ENCODE results near the gene AGAP1.

Gene AGAP1

GRCh38 chr2:236015171-236015570, 521.3 kb downstream of the AGAP1 start:
- TF ChIP-seq CTCF (IDR thresholded peaks at IDR 0.05) = no peak

- no peak for TF ChIP-seq CTCF (IDR thresholded peaks at IDR 0.05)
Observed at GRCh38 chr2:236016496-236016895, 522.7 kb downstream of the AGAP1 start.

- TF ChIP-seq CTCF (IDR thresholded peaks at IDR 0.05) = no peak
Observed at GRCh38 chr2:236017446-236017845, 523.6 kb downstream of the AGAP1 start.

GRCh38 chr2:236019434-236019833, 525.6 kb downstream of the AGAP1 start:
- no peak for TF ChIP-seq CTCF (IDR thresholded peaks at IDR 0.05)

GRCh38 chr2:236021499-236022057, 527.7 kb downstream of the AGAP1 start:
- no peak for TF ChIP-seq CTCF (IDR thresholded peaks at IDR 0.05)

- TF ChIP-seq CTCF (IDR thresholded peaks at IDR 0.05) = no peak
Observed at GRCh38 chr2:236022128-236022527, 528.3 kb downstream of the AGAP1 start.

GRCh38 chr2:236025892-236026291, 532.0 kb downstream of the AGAP1 start:
- TF ChIP-seq CTCF (IDR thresholded peaks at IDR 0.05) = no peak

- no peak for TF ChIP-seq CTCF (IDR thresholded peaks at IDR 0.05)
Observed at GRCh38 chr2:236026841-236027240, 533.0 kb downstream of the AGAP1 start.

Data from LNCAP (cell line).